Neural cell (in vitro differentiated cells): Measurements from ENCODE around the gene FYN.

Source experiments
- TAF1 ChIP-seq: IDR thresholded peaks from 2 replicates; pipeline ENCODE4 v1.6.1; 2012; ENCODE audit warnings: low read depth
- TF ChIP-seq, protein P1 (sequence below): fragments of 450-650 bp; IDR thresholded peaks from 2 replicates; pipeline ENCODE4 v1.5.1; 2014; ENCODE audit warnings: antibody characterized with exemption, mild to moderate bottlenecking, moderate library complexity; ENCODE audit not compliant: poor library complexity, severe bottlenecking

GRCh38 chr6:111664565-111665030 is 208.7 kb downstream of the FYN start:
- TF ChIP-seq, protein P1, sequence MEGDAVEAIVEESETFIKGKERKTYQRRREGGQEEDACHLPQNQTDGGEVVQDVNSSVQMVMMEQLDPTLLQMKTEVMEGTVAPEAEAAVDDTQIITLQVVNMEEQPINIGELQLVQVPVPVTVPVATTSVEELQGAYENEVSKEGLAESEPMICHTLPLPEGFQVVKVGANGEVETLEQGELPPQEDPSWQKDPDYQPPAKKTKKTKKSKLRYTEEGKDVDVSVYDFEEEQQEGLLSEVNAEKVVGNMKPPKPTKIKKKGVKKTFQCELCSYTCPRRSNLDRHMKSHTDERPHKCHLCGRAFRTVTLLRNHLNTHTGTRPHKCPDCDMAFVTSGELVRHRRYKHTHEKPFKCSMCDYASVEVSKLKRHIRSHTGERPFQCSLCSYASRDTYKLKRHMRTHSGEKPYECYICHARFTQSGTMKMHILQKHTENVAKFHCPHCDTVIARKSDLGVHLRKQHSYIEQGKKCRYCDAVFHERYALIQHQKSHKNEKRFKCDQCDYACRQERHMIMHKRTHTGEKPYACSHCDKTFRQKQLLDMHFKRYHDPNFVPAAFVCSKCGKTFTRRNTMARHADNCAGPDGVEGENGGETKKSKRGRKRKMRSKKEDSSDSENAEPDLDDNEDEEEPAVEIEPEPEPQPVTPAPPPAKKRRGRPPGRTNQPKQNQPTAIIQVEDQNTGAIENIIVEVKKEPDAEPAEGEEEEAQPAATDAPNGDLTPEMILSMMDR, result no peak
- no peak for TF ChIP-seq TAF1
